NOMO-1 treated with dmso at 0.1 percent for 144 hours (cell line): ENCODE data around the gene PAIP2.

Experiments used
- DNase-seq: peaks from one replicate; lab custom pipeline; 2025; ENCODE audit not compliant: unreplicated experiment; lab: John Stamatoyannopoulos, UW

Gene PAIP2

GRCh38 chr5:139391570-139392323 lies 50.1 kb downstream of the PAIP2 start:
- no peak for DNase-seq

- DNase-seq = no peak
Measured at GRCh38 chr5:139392324-139392677, 50.6 kb downstream of the PAIP2 start.

- DNase-seq = peak; percentile 79
Measured at GRCh38 chr5:139392678-139393496, 51.2 kb downstream of the PAIP2 start.

GRCh38 chr5:139393497-139394122 lies 52.0 kb downstream of the PAIP2 start:
- DNase-seq = no peak

- DNase-seq = no peak
Measured at GRCh38 chr5:139394123-139394653, 52.5 kb downstream of the PAIP2 start.

GRCh38 chr5:139394654-139395566 lies 53.3 kb downstream of the PAIP2 start, which contains the start of gene PROB1:
Gene PROB1, minus strand, starts transcription at chr5:139395104. Its CDS starts 23 bp downstream, at chr5:139395081.
- no peak for DNase-seq

- DNase-seq = no peak
Measured at GRCh38 chr5:139395844-139396640, 54.4 kb downstream of the PAIP2 start.

- DNase-seq = no peak
Measured at GRCh38 chr5:139396691-139397090, 55.0 kb downstream of the PAIP2 start.

- DNase-seq = no peak
Measured at GRCh38 chr5:139397921-139398320, 56.3 kb downstream of the PAIP2 start.

- no peak for DNase-seq
Measured at GRCh38 chr5:139399501-139400121, 58.0 kb downstream of the PAIP2 start.

- no peak for DNase-seq
Measured at GRCh38 chr5:139401546-139401945, 59.9 kb downstream of the PAIP2 start.

GRCh38 chr5:139402561-139403158 lies 61.0 kb downstream of the PAIP2 start:
- no peak for DNase-seq

- no peak for DNase-seq
Measured at GRCh38 chr5:139403418-139403786, 61.7 kb downstream of the PAIP2 start.

GRCh38 chr5:139403787-139404483 lies 62.3 kb downstream of the PAIP2 start, which contains the start of gene SPATA24:
Gene SPATA24, minus strand, starts transcription at chr5:139404089. Its CDS starts 29 bp downstream, at chr5:139404060.
- DNase-seq = peak; percentile 97

GRCh38 chr5:139404484-139404840 lies 62.8 kb downstream of the PAIP2 start:
- DNase-seq = no peak

- DNase-seq = no peak
Measured at GRCh38 chr5:139406963-139407362, 65.3 kb downstream of the PAIP2 start.

GRCh38 chr5:139407517-139407916 lies 65.9 kb downstream of the PAIP2 start:
- DNase-seq = peak; percentile 24

GRCh38 chr5:139408191-139408590 lies 66.5 kb downstream of the PAIP2 start:
- DNase-seq = no peak
